ENCODE measurements around the gene TMEM63B. TPM values are rescaled to one million over a fixed set of nuclear protein-coding genes. Genes with fewer than 3 reads are reported as not detected.

Gene TMEM63B
- total and polyA plus RNA-seq, 2 of the 8 experiments (the other 6 are each of a cell fraction or from before 2014, with no cell fraction given): 61.1 to 96.8 TPM

DNA sequence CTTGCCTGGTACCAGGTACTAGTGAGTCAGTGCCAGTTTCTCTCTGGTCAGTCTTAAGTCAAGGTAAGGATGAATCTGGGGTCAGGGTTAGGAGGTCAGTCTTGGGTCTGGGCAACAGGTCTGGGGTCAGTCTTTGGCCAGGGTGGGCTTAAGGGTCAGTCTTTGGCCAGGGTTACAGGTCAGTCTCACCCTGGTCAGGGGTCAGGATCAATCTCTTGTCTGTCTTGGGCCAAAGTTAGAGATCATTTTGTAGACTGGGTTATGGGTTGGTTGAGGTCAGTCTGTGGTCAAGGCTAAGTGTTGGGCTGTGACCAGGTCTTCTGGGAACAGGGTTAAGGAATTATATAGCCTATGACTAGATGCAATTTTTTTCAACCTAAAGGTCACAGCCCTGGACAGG, 18.5 kb downstream of the TMEM63B start:
- POLR2A ChIA-PET (ENCODE audit: partially characterized antibody): interaction anchor here (0.8 kb wide), 1 partner anchor 19 kb away, joined by 3 read pairs; no protein-coding TSS in a partner anchor
- peaks cover 13 to 44% (median 26%) of the 10 kb centered on the region in 4 experiments for H3K36me3 ChIP-seq (ENCODE audit: control insufficient read depth in 2 of 4, insufficient read depth in 4 of 4, low read length in 3 of 4)
- no peaks in the 10 kb centered on the region for H3K4me1 ChIP-seq (replicated peaks in 1 of 4; ENCODE audit: control insufficient read depth in 3 of 4, insufficient read depth in 4 of 4, low read length in 3 of 4)

More for the DNA sequence above, 18.5 kb downstream of the TMEM63B start:
- Histone ChIP-seq H2AK5ac (ENCODE audit: low read depth, low read length) (no peak overlapping the region), H2BK15ac (ENCODE audit: low read length) (no peak overlapping the region), H3K18ac (ENCODE audit: extremely low read depth, low read length) (no peak overlapping the region), H2BK12ac (ENCODE audit: low read depth, low read length) (no peak overlapping the region), H3K27me3 (replicated peaks in 1 of 4; ENCODE audit: control insufficient read depth in 3 of 4, extremely low read depth in 1 of 4, insufficient read depth in 3 of 4, low read length in 3 of 4) (no peaks in the 10 kb centered on the region), H2BK20ac (ENCODE audit: low read length) (no peak overlapping the region), H3K79me2 (ENCODE audit: control insufficient read depth in 1 of 2, insufficient read depth in 2 of 2, low read length in 2 of 2) (no peaks in the 10 kb centered on the region), H3K4me2 (ENCODE audit: insufficient read depth in 1 of 2, low read depth in 2 of 2, low read length in 2 of 2) (no peak overlapping the region), H2AFZ (ENCODE audit: low read length) (no peak overlapping the region), H2BK120ac (replicated peaks; ENCODE audit: low read depth, low read length) (no peak overlapping the region), H4K5ac (ENCODE audit: insufficient read length, low read depth, low read length) (no peak overlapping the region), H4K20me1 (replicated peaks in 1 of 2; ENCODE audit: control insufficient read depth in 1 of 2, insufficient read depth in 2 of 2, low read length in 2 of 2) (peaks cover 0 to 2% of the 10 kb centered on the region in 2 experiments), H3K79me1 (ENCODE audit: low read depth, low read length) (no peaks in the 10 kb centered on the region; the same call in 1 of the 2 replicates), H3K23ac (ENCODE audit: insufficient read length) (no peak overlapping the region), H3K56ac (replicated peaks; ENCODE audit: insufficient read length, low read depth, low read length) (no peak overlapping the region), H4K91ac (replicated peaks; ENCODE audit: insufficient read length, low read length) (no peak overlapping the region), H3K9ac (replicated peaks in 1 of 4; ENCODE audit: extremely low read depth in 1 of 4, low read depth in 3 of 4, low read length in 3 of 4) (no peak overlapping the region), H3K9me3 (ENCODE audit: insufficient read depth in 2 of 2, low read depth in 1 of 2, low read length in 1 of 2) (no peaks in the 10 kb centered on the region), H3K14ac (ENCODE audit: insufficient read length) (no peak overlapping the region), H3K4me3 (ENCODE audit: extremely low read depth in 1 of 4, insufficient read depth in 2 of 4, low read depth in 3 of 4, low read length in 4 of 4) (no peak overlapping the region), H3K23me2 (ENCODE audit: low read depth, low read length) (no peaks in the 10 kb centered on the region; the same call in 1 of the 2 replicates), H3K4ac (replicated peaks; ENCODE audit: insufficient read length, low read depth, low read length) (no peak overlapping the region), H3K27ac (ENCODE audit: low read depth, low read length) (no peak overlapping the region), H4K8ac (ENCODE audit: extremely low read depth, insufficient read depth, low read length) (no peak overlapping the region), H2BK5ac (ENCODE audit: low read depth, low read length) (no peak overlapping the region)
- no peak for TF ChIP-seq SUZ12 (IDR thresholded peaks at IDR 0.05; ENCODE audit: low read length)
- FAIRE-seq (no peak), DNase-seq (ENCODE audit: low read depth in 1 of 2, low spot score in 2 of 2) (no peak)
- CTCF ChIA-PET (ENCODE audit: partially characterized antibody): interaction anchor here (1.2 kb wide), 1 partner anchor 12 kb away, joined by 3 read pairs; no protein-coding TSS in a partner anchor

Data from H1 (cell line).